Thoracic aorta (tissue), 2 donors: ENCODE results near the gene HDAC7. TPM values are rescaled to one million over a fixed set of nuclear protein-coding genes. Genes with fewer than 3 reads are reported as not detected.

Experiments used
- ATAC-seq: fragments of 150-250 bp; one replicate; pipeline ENCODE4 v1.8.0; 2017; ENCODE audit warnings: low read depth; ENCODE audit not compliant: insufficient number of reproducible peaks, low FRiP score
- DNase-seq: peaks from one replicate; pipeline ENCODE4 v3.0.0-alpha.2; 2020; ENCODE audit warnings: low spot score
- H3K27ac ChIP-seq, 2 donors: fragments of 200-600 bp; sonication (generic); 1 replicate in 1 of 2; 2 replicates in 1 of 2; pipeline ENCODE4 v1.5.1; 2016; ENCODE audit warnings: mild to moderate bottlenecking in 2 of 2, moderate library complexity in 2 of 2
- H3K27me3 ChIP-seq: fragments of 200-600 bp; sonication (generic); replicated peaks from 2 replicates; pipeline ENCODE4 v1.6.0; 2016; ENCODE audit warnings: mild to moderate bottlenecking; ENCODE audit not compliant: insufficient read depth
- H3K36me3 ChIP-seq: fragments of 200-600 bp; sonication (generic); one replicate; pipeline ENCODE4 v1.5.1; 2016
- H3K4me1 ChIP-seq, 2 donors: fragments of 200-600 bp; sonication (generic); 1 replicate in 1 of 2; 2 replicates in 1 of 2; pipeline versions ENCODE4 v1.5.1 to v1.6.0; 2016; ENCODE audit warnings: low read depth in 2 of 2, mild to moderate bottlenecking in 1 of 2; ENCODE audit not compliant: control insufficient read depth in 1 of 2
- H3K4me3 ChIP-seq: fragments of 200-600 bp; sonication (generic); 2 replicates; pipeline ENCODE4 v1.5.1; 2016; ENCODE audit warnings: mild to moderate bottlenecking
- H3K9me3 ChIP-seq: fragments of 200-600 bp; sonication (generic); 2 replicates; pipeline ENCODE4 v1.5.1; 2016
- CTCF ChIP-seq: fragments of 200-600 bp; sonication (generic); IDR thresholded peaks from one replicate; pipeline ENCODE4 v1.5.1; 2019; ENCODE audit warnings: antibody characterized with exemption
- total RNA-seq, 2 donors: library from RNA; depleted of rRNA; stranded (reverse); fragments of >200 nt; gene quantifications; one replicate each; pipeline versions ENCODE4 v1.1.0 to v1.2.3, GENCODE V29; 2016

HDAC7 gene
- total RNA-seq, 2 donors from 2014 or later: 77.8 to 112 TPM

GRCh38 chr12:47777741-47778558, 41.8 kb downstream of the HDAC7 start:
- Histone ChIP-seq H3K36me3 (peaks cover 2% of the 10 kb centered on the region), H3K9me3 (no peaks in the 10 kb centered on the region), H3K4me3 (no peak overlapping the region), H3K27me3 (no peaks in the 10 kb centered on the region), H3K27ac (peak overlapping the region; percentile 62 to 78), H3K4me1 (peaks cover 51 to 63% of the 10 kb centered on the region in 2 donors)
- TF ChIP-seq CTCF: no peak
- ATAC-seq (no peak), DNase-seq (no peak)

- no peak for TF ChIP-seq CTCF
- no peak for DNase-seq
- no peak for ATAC-seq
- H3K4me3 ChIP-seq: no peak overlapping the region
- no peaks in the 10 kb centered on the region for H3K27me3 ChIP-seq
- H3K36me3 ChIP-seq: no peaks in the 10 kb centered on the region
- peak overlapping the region; percentile 62 to 78 for H3K27ac ChIP-seq
- H3K4me1 ChIP-seq: peaks cover 54 to 68% of the 10 kb centered on the region in 2 donors
- H3K9me3 ChIP-seq: no peaks in the 10 kb centered on the region
These were observed 42.6 kb downstream of the HDAC7 start for GRCh38 chr12:47777151-47777550.

GRCh38 chr12:47776471-47777143, 43.1 kb downstream of the HDAC7 start:
- no peaks in the 10 kb centered on the region for H3K36me3 ChIP-seq
- H3K27me3 ChIP-seq: no peaks in the 10 kb centered on the region
- no peak for TF ChIP-seq CTCF
- peaks cover 54 to 68% of the 10 kb centered on the region in 2 donors for H3K4me1 ChIP-seq
- ATAC-seq (no peak), DNase-seq (no peak)
- no peaks in the 10 kb centered on the region for H3K9me3 ChIP-seq
- peak overlapping the region; percentile 62 to 78 for H3K27ac ChIP-seq
- H3K4me3 ChIP-seq: no peak overlapping the region

- H3K9me3 ChIP-seq: no peaks in the 10 kb centered on the region
- peak overlapping the region; percentile 27 for H3K4me3 ChIP-seq
- TF ChIP-seq CTCF: no peak
- no peaks in the 10 kb centered on the region for H3K27me3 ChIP-seq
- DNase-seq (no peak), ATAC-seq (no peak)
- peaks cover 54 to 68% of the 10 kb centered on the region in 2 donors for H3K4me1 ChIP-seq
- peak overlapping the region; percentile 62 to 78 for H3K27ac ChIP-seq
- H3K36me3 ChIP-seq: no peaks in the 10 kb centered on the region
These were observed 44.4 kb downstream of the HDAC7 start for GRCh38 chr12:47775100-47775911.

GRCh38 chr12:47774663-47775062, 45.0 kb downstream of the HDAC7 start:
- ATAC-seq (no peak), DNase-seq (no peak)
- H3K4me3 ChIP-seq: peak overlapping the region; percentile 95
- H3K27me3 ChIP-seq: no peaks in the 10 kb centered on the region
- H3K9me3 ChIP-seq: no peaks in the 10 kb centered on the region
- TF ChIP-seq CTCF: no peak
- H3K36me3 ChIP-seq: no peaks in the 10 kb centered on the region
- peaks cover 54 to 67% of the 10 kb centered on the region in 2 donors for H3K4me1 ChIP-seq
- peak overlapping the region; percentile 62 to 78 for H3K27ac ChIP-seq
